Loucy (cell line): ENCODE results near the gene FASTKD3.

Experiments
- H2AFZ ChIP-seq: fragments of 200-600 bp; sonication (generic); 2 replicates; pipeline ENCODE4 v1.6.0; 2016; ENCODE audit warnings: antibody characterized with exemption, mild to moderate bottlenecking, low read length, moderate library complexity
- H3F3A ChIP-seq: fragments of 200-600 bp; 2 replicates; pipeline ENCODE4 v1.6.0; 2016; ENCODE audit warnings: antibody characterized with exemption, low read depth, mild to moderate bottlenecking
- H3K27me3 ChIP-seq: fragments of 200-600 bp; sonication (generic); 2 replicates; pipeline ENCODE4 v1.6.1; 2014; ENCODE audit warnings: low read length, mild to moderate bottlenecking; ENCODE audit not compliant: insufficient read depth, poor library complexity, severe bottlenecking
- H3K36me3 ChIP-seq: fragments of 200-600 bp; sonication (generic); 2 replicates; pipeline ENCODE4 v1.6.1; 2016; ENCODE audit warnings: low read length; ENCODE audit not compliant: insufficient read depth
- H3K4me1 ChIP-seq: fragments of 200-600 bp; sonication (generic); 2 replicates; pipeline ENCODE4 v1.5.1; 2014; ENCODE audit warnings: low read length, mild to moderate bottlenecking; ENCODE audit not compliant: insufficient read depth, poor library complexity, severe bottlenecking
- H3K4me2 ChIP-seq: fragments of 200-600 bp; sonication (generic); 2 replicates; pipeline ENCODE4 v1.6.0; 2014; ENCODE audit warnings: antibody characterized with exemption, low read length, low read depth, mild to moderate bottlenecking; ENCODE audit not compliant: poor library complexity, severe bottlenecking
- H3K4me3 ChIP-seq: fragments of 200-600 bp; sonication (generic); 2 replicates; pipeline ENCODE4 v1.5.1; 2014; ENCODE audit warnings: low read length, mild to moderate bottlenecking, mixed read lengths; ENCODE audit not compliant: poor library complexity, severe bottlenecking
- H3K79me2 ChIP-seq: fragments of 200-600 bp; sonication (generic); 2 replicates; pipeline ENCODE4 v1.6.1; 2014; ENCODE audit warnings: low read length; ENCODE audit not compliant: insufficient read depth
- H3K9ac ChIP-seq: fragments of 200-600 bp; sonication (generic); 2 replicates; pipeline ENCODE4 v1.6.0; 2014; ENCODE audit warnings: mild to moderate bottlenecking, low read depth, low read length, moderate library complexity; ENCODE audit not compliant: poor library complexity, severe bottlenecking
- H3K9me2 ChIP-seq: fragments of 200-600 bp; sonication (generic); replicated peaks from 2 replicates; pipeline ENCODE4 v1.6.1; 2016; ENCODE audit warnings: low read depth, low read length, mixed read lengths
- H3K9me3 ChIP-seq: fragments of 200-600 bp; sonication (generic); 2 replicates; pipeline ENCODE4 v1.6.1; 2014; ENCODE audit warnings: mild to moderate bottlenecking, antibody characterized with exemption, low read length, low read depth; ENCODE audit not compliant: insufficient read depth
- H4K20me1 ChIP-seq: fragments of 200-600 bp; sonication (generic); 2 replicates; pipeline ENCODE4 v1.6.0; 2014; ENCODE audit warnings: antibody characterized with exemption, low read length, mild to moderate bottlenecking; ENCODE audit not compliant: insufficient read depth, poor library complexity, severe bottlenecking
- CTCF ChIP-seq: fragments of 200-600 bp; sonication (generic); conservative IDR thresholded peaks from 2 replicates; pipeline ENCODE4 v1.5.1; 2014; ENCODE audit warnings: mild to moderate bottlenecking, antibody characterized with exemption, low read length
- EZH2phosphoT487 ChIP-seq: fragments of 200-600 bp; IDR thresholded peaks from 2 replicates; pipeline ENCODE4 v1.6.1; 2018; ENCODE audit warnings: antibody characterized with exemption, mild to moderate bottlenecking, moderate library complexity, borderline replicate concordance

The FASTKD3 gene

GRCh38 chr5:7811715-7812114 lies 57.1 kb downstream of the FASTKD3 start:
- Histone ChIP-seq H3K4me2 (no peak overlapping the region), H3K27me3 (no peaks in the 10 kb centered on the region), H3K9me3 (no peaks in the 10 kb centered on the region), H3K79me2 (no peaks in the 10 kb centered on the region), H3F3A (no peaks in the 10 kb centered on the region), H4K20me1 (no peaks in the 10 kb centered on the region), H2AFZ (peak overlapping the region; percentile 69), H3K9ac (no peak overlapping the region), H3K9me2 (no peaks in the 10 kb centered on the region), H3K36me3 (no peaks in the 10 kb centered on the region), H3K4me1 (peaks cover 29% of the 10 kb centered on the region), H3K4me3 (no peak overlapping the region)
- TF ChIP-seq EZH2phosphoT487: no peak
- TF ChIP-seq CTCF: no peak
